ENCODE measurements around the gene HIGD1B.

DNA sequence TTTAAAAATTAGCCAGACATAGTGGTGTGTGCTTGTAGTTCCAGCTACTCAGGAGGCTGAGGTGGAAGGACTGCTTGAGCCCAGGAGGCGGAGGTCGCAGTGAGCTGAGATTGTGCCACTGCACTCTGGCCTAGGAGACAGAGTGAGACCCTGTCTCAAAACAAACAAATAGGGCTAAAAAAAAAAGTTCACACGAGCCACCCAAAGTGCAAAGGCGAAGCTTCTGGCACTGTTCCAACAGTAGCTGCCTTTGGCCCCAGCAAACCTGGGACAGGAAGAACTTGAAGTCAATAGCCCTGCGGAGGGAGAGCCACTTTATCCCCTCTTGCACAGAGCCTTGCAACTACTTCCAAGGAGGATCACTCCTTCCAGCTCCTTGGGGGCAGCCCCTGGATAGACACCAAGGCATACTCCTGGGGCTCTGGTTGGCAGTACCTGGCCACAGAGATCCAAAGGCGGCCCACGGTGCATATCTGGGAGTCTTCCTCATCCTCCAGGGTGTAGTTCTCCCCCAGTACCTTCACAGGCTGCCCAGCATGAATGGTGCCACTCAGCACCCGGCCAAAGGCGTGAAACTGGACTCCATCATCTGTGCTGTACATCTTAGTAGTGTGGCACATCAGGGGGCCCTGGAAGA lies 14.7 kb downstream of the HIGD1B start:
- TF ChIP-seq CTCF (conservative IDR thresholded peaks at IDR 0.05) (no peak), ZFX (IDR thresholded peaks at IDR 0.05) (no peak)

All from C4-2B (cell line).